DOHH2 (cell line): Measurements from ENCODE around the gene OTOL1.

Source experiments
- EZH2phosphoT487 ChIP-seq: fragments of 200-600 bp; sonication (generic); IDR thresholded peaks from 2 replicates; pipeline ENCODE4 v1.6.1; 2017; ENCODE audit warnings: borderline replicate concordance, mild to moderate bottlenecking, antibody characterized with exemption, low read length, moderate library complexity, mixed read lengths
- TF ChIP-seq, protein P1 (sequence below): fragments of 200-600 bp; sonication (generic); IDR thresholded peaks from one replicate; pipeline ENCODE4 v1.5.1; 2014; ENCODE audit warnings: antibody characterized with exemption, mild to moderate bottlenecking, low read depth, low read length; ENCODE audit not compliant: poor library complexity, severe bottlenecking

DNA sequence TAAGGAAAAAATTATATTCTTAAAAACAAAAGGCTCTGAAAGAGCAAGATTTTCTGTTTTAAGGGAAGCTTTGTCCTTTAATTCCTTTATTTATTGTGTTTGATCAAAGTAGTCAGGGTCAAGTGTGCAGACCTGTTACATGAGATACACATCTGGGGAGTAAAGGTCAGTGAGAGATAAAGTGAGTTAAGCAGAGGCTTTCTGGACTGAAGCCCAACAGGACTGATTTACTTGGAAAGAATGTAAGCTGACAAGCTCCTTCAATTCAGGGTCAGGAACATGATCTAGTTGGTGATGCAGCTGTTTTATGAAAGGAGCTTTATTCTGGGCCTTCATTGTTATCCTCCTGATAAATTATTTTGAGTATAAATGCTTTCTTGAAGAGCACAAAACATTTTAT lies 20.7 kb upstream of the OTOL1 start:
- TF ChIP-seq, protein P1, sequence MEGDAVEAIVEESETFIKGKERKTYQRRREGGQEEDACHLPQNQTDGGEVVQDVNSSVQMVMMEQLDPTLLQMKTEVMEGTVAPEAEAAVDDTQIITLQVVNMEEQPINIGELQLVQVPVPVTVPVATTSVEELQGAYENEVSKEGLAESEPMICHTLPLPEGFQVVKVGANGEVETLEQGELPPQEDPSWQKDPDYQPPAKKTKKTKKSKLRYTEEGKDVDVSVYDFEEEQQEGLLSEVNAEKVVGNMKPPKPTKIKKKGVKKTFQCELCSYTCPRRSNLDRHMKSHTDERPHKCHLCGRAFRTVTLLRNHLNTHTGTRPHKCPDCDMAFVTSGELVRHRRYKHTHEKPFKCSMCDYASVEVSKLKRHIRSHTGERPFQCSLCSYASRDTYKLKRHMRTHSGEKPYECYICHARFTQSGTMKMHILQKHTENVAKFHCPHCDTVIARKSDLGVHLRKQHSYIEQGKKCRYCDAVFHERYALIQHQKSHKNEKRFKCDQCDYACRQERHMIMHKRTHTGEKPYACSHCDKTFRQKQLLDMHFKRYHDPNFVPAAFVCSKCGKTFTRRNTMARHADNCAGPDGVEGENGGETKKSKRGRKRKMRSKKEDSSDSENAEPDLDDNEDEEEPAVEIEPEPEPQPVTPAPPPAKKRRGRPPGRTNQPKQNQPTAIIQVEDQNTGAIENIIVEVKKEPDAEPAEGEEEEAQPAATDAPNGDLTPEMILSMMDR, result no peak
- TF ChIP-seq EZH2phosphoT487, result no peak
